ENCODE measurements around the gene ZDHHC14.

Gene ZDHHC14

GRCh38 chr6:157660414-157660813, 279.4 kb downstream of the ZDHHC14 start:
- no peak overlapping the region for H3K4me3 ChIP-seq (ENCODE audit: low read depth, low read length)
- TF ChIP-seq, protein P1, sequence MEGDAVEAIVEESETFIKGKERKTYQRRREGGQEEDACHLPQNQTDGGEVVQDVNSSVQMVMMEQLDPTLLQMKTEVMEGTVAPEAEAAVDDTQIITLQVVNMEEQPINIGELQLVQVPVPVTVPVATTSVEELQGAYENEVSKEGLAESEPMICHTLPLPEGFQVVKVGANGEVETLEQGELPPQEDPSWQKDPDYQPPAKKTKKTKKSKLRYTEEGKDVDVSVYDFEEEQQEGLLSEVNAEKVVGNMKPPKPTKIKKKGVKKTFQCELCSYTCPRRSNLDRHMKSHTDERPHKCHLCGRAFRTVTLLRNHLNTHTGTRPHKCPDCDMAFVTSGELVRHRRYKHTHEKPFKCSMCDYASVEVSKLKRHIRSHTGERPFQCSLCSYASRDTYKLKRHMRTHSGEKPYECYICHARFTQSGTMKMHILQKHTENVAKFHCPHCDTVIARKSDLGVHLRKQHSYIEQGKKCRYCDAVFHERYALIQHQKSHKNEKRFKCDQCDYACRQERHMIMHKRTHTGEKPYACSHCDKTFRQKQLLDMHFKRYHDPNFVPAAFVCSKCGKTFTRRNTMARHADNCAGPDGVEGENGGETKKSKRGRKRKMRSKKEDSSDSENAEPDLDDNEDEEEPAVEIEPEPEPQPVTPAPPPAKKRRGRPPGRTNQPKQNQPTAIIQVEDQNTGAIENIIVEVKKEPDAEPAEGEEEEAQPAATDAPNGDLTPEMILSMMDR (IDR thresholded peaks at IDR 0.05; ENCODE audit: control insufficient read depth, extremely low read depth, insufficient read depth): no peak
- no peak for DNase-seq (ENCODE audit: low read depth)

DNA sequence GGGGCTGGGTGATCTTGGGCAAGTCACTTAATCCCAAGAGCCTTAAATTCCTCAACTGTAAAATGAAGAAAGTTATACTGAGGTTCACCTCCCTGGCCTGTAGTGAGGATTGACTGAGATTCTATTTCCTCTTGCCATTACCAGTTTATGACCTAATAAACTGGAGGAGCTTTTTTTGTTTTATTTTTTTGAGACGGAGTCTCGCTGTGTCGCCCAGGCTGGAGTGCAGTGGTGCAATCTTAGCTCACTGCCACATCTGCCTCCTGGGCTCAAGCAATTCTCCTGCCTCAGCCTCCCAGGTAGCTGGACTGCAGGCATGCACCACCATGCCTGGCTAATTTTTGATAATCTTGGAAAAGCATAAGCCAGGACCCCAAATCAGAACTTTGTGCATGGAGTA, 280.7 kb downstream of the ZDHHC14 start:
- H3K4me3 ChIP-seq (ENCODE audit: low read depth, low read length): no peak overlapping the region
- no peak for DNase-seq (ENCODE audit: low read depth)
- TF ChIP-seq, protein P1 (IDR thresholded peaks at IDR 0.05; ENCODE audit: control insufficient read depth, extremely low read depth, insufficient read depth): no peak

GRCh38 chr6:157663261-157663660, 282.3 kb downstream of the ZDHHC14 start:
- TF ChIP-seq, protein P1 (IDR thresholded peaks at IDR 0.05; ENCODE audit: control insufficient read depth, extremely low read depth, insufficient read depth): no peak
- no peak overlapping the region for H3K4me3 ChIP-seq (ENCODE audit: low read depth, low read length)
- no peak for DNase-seq (ENCODE audit: low read depth)

GRCh38 chr6:157665180-157665579, 284.2 kb downstream of the ZDHHC14 start:
- no peak for DNase-seq (ENCODE audit: low read depth)
- TF ChIP-seq, protein P1 (IDR thresholded peaks at IDR 0.05; ENCODE audit: control insufficient read depth, extremely low read depth, insufficient read depth): no peak
- H3K4me3 ChIP-seq (ENCODE audit: low read depth, low read length): no peak overlapping the region

DNA sequence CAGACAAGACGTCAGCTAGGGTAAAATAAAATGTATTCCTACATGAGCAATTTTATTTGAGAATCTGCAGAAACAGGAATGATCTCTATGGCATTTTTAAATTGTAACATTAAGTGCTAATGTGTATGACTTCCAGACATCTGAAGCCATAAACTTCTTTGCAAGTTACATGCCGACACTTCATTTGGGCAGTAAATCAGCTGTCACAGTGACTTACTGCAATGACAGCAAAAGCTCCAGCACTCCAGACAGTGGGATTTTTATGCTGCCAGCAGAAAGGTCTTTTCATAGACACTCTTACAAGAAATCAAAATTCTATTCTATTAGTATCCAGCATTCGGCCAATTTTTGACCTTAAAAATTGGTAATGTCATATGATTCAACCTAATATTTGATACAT, 285.7 kb downstream of the ZDHHC14 start:
- DNase-seq (ENCODE audit: low read depth): no peak
- H3K4me3 ChIP-seq (ENCODE audit: low read depth, low read length): no peak overlapping the region
- TF ChIP-seq, protein P1 (IDR thresholded peaks at IDR 0.05; ENCODE audit: control insufficient read depth, extremely low read depth, insufficient read depth): no peak

DNA sequence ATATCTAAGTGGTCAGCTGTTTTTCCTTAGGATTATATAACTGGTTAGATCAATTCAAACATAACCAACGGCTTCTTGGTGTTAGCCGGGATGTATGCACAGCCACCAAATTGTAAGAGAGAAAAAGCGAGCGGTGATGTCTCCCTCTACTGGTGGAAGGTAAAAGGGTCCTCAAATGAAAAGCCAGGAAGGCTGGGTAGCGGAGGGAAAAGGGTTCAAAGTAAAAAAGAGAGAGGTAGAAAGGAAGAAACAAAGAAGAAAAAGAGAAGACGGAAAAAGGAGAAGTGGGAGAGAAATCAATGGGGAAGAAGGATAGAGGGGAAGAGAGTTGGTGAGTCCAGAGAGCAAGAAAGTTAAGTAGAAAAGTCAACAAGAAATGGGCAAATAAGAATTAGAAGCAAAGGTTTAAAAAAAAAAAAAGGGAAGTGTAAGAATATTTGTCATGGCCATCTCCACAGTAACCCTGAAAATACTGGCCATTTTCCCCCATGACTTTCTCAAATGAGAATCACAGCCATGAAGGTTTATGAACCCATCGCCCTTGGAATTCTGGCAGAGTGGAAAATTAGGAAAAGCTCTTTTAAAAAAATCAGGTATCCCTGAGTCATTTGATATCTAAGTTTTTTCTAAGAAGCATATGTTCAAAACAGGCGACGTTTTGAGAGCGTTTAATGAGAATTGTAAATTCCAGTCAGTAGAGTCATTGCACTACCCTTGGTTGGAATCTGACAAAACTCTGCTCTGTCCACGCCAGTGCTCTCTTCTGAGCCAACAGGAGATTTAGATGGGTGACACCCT, 286.4 kb downstream of the ZDHHC14 start:
- DNase-seq (ENCODE audit: low read depth): no peak
- TF ChIP-seq, protein P1 (IDR thresholded peaks at IDR 0.05; ENCODE audit: control insufficient read depth, extremely low read depth, insufficient read depth): peak; percentile 57
- H3K4me3 ChIP-seq (ENCODE audit: low read depth, low read length): no peak overlapping the region

DNA sequence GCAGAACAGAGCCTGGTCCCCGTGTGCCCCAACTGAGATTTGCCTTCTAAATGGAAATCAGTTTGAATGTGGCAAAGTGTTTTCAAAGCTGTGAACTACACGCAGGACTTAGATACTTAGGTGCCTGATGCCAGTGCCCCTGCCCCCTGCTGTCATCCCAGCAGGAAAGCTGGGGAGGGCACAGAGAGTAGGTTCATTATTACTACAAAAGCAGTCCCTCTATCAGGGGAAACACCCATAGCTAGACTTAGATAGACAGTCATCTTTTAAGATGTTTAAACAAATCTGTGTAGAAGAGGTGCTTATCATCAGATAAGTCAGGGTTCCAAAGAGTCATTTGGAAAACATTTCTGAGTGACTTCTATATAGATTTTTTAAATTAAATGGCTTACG, 287.0 kb downstream of the ZDHHC14 start:
- DNase-seq (ENCODE audit: low read depth): no peak
- TF ChIP-seq, protein P1 (IDR thresholded peaks at IDR 0.05; ENCODE audit: control insufficient read depth, extremely low read depth, insufficient read depth): no peak
- H3K4me3 ChIP-seq (ENCODE audit: low read depth, low read length): no peak overlapping the region
